Right lobe of liver (tissue), 4 donors: Measurements from ENCODE around the gene RGSL1.

Source experiments
- POLR2A ChIP-seq: fragments of 450-650 bp; IDR thresholded peaks from one replicate; pipeline ENCODE4 v1.6.1; 2017; ENCODE audit warnings: antibody characterized with exemption, mild to moderate bottlenecking
- TF ChIP-seq, protein P1 (sequence below), 4 donors: fragments of 200-600 bp in 3 of 4; fragments of 450-650 bp in 1 of 4; IDR thresholded peaks; one replicate each; pipeline versions ENCODE4 v1.5.1 to v1.8.0; 2016 to 2022; ENCODE audit warnings: antibody characterized with exemption in 4 of 4, mild to moderate bottlenecking in 2 of 4
- donor health status: DM: no; HTN: no; CAD: no.
- donor health status: DM: no; HTN: no; CAD: no.
- donor health status: DM: no; HTN: yes; CAD: no.

DNA sequence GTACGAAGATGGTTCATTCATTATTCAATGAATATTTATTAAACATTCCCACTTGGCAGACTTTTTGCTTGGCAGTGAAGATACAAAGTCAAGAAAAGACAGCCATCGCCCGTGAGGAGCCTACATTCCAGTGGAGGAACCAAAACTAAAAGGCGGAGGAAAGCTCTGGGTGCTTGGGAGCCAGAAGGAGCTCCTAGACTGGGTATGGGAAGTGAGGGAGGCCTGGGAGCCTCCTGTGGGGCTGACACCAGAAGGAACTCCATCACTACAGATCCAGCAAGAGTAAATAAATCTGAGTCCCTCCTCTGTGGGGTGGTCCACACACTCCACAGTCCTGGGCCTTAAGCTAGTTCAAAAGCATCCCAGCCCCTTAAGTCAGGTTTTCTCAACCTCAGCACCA is 124.2 kb downstream of the RGSL1 start:
- TF ChIP-seq POLR2A: no peak
- TF ChIP-seq, protein P1, sequence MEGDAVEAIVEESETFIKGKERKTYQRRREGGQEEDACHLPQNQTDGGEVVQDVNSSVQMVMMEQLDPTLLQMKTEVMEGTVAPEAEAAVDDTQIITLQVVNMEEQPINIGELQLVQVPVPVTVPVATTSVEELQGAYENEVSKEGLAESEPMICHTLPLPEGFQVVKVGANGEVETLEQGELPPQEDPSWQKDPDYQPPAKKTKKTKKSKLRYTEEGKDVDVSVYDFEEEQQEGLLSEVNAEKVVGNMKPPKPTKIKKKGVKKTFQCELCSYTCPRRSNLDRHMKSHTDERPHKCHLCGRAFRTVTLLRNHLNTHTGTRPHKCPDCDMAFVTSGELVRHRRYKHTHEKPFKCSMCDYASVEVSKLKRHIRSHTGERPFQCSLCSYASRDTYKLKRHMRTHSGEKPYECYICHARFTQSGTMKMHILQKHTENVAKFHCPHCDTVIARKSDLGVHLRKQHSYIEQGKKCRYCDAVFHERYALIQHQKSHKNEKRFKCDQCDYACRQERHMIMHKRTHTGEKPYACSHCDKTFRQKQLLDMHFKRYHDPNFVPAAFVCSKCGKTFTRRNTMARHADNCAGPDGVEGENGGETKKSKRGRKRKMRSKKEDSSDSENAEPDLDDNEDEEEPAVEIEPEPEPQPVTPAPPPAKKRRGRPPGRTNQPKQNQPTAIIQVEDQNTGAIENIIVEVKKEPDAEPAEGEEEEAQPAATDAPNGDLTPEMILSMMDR (IDR thresholded peaks at IDR 0.05): no peak
